LNCAP (cell line): ENCODE measurements around the gene STX18.

ENCODE experiments used
- TF ChIP-seq, protein P1 (sequence below): fragments of 450-650 bp; IDR thresholded peaks from 2 replicates; pipeline ENCODE4 v1.5.1; 2017; ENCODE audit warnings: mild to moderate bottlenecking

STX18 gene

DNA sequence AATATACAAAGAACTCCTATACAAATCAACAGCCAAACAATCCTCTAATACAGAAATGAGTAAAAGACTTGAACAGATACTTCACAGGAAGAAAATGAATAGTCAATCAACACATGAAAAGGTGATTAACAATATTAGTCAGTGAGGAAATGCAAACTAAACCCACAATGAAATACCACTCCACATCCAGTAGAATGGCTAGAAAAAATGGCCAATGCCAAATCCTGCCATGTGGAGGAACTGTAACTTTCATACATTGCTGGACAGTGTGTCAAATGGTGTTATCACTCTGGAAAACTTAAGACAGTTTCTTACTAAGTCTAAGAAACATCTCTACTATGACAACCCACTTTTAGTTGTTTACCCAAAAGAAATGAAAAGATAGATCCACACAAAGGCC is 95.4 kb downstream of the STX18 start:
- TF ChIP-seq, protein P1, sequence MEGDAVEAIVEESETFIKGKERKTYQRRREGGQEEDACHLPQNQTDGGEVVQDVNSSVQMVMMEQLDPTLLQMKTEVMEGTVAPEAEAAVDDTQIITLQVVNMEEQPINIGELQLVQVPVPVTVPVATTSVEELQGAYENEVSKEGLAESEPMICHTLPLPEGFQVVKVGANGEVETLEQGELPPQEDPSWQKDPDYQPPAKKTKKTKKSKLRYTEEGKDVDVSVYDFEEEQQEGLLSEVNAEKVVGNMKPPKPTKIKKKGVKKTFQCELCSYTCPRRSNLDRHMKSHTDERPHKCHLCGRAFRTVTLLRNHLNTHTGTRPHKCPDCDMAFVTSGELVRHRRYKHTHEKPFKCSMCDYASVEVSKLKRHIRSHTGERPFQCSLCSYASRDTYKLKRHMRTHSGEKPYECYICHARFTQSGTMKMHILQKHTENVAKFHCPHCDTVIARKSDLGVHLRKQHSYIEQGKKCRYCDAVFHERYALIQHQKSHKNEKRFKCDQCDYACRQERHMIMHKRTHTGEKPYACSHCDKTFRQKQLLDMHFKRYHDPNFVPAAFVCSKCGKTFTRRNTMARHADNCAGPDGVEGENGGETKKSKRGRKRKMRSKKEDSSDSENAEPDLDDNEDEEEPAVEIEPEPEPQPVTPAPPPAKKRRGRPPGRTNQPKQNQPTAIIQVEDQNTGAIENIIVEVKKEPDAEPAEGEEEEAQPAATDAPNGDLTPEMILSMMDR: no peak

DNA sequence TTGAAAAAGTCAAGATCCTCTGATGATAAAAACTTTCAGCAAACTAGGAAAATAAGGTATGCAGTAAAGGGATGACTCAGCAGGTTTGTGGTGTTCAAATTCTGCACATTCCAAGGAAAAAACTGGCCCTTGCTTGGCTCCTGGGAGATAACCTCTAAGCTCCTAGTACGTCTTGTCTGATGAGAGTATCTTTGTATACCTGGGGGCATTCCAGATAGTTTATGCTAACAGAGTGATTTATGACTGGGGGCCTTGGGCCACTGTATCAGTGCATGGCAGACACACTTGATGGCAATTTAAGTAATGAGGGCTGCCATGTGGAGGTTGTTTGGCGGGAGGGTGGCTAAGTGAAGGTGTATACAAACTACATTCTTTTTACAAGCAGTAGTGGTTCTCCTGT is 98.0 kb downstream of the STX18 start:
- TF ChIP-seq, protein P1: no peak

DNA sequence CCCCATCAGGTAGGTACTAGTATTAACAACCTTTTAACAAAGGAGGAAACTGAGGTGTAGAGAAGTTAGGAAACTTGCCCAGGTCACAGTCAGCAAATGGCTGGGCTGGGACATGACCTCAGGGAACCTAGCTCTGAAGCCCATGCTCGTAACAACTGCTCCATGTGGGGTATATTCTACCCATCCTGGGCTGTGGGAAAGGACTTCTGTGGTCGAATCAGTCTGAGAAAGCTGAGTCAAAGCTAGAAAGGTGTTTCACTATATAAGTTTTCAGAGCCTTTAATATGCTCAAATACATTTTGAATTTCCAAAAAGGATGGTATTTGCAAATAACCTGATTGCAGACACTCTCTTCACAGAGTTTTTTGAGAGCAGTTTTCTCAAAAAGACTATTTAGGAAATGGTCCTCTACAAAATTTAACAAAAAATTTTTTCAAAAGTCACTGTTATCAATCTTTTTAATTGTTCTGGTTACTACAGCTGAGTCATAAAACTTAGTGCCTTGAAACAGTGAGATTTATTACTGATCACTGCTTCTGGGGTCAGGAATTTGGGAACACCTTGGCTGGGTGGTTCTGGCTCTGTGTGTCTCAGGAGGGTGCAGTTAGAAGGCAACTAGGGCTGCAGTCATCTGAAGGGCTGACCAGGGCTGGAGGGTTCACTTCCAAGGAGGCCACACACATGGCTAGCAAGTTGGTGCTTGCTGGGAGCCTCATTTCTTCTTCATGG is 101.4 kb downstream of the STX18 start:
- TF ChIP-seq, protein P1: no peak

DNA sequence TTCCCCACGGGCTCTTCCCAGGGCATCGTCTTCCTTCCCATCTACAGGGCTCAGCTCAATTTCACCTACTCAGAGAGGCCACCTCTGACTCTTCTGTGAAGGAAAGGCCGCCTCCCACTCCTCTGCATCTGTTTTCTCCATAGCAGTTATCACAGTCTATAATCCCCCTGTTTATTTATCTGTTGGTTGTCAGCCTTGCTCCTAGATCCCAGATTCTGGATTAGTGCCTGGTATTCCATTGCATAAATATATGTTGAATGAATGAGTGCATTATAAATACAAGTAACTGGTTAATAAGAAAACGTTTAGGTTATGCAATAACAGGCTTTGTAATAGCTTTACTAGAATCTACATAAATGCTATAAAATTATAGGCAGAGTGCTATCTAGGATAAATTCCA is 102.1 kb downstream of the STX18 start:
- TF ChIP-seq, protein P1: no peak

DNA sequence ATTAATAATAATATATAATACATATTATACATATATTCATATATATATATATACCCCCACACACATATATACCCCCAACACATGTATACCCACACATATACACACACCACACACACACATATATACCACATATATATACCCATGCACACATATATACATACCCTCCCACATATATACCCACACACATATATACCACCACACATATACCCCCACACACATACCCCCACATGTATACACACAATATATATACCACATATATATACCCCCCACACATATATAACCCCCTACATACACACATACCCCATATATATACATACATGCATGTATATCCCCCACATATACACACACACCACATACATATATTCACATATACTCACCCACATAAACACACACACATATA is 103.0 kb downstream of the STX18 start:
- TF ChIP-seq, protein P1: no peak

DNA sequence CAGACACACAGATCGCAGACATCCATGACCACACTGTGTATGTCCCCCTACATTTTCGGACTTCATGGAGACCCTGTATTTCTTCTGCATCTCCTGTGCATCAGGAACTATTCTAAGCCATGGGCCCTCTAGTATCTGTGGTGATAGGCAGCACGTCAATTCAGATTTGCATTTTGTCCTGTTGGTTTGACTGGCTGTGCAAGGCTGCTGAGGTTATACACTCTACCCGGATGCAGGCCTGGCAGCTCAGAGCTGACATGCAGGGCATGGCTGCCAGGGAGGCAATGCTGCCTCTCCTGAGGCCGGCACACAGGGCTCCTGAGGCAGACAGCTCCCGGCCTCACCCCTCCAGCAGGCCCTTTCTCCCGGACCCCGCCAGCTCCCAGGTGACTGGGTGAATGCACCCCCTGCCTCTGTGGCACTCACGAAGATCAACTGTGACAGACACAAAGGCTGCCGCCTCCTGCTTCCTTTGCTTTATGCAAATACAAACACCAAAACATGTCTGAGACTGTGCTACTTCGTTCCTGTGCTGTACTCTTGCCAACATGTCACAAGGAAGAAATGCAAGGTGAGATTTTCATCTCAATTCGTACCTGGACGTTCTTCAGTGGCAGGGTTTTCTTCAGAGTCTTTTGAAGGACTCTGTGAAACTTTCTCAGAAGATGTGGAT is 103.9 kb downstream of the STX18 start:
- TF ChIP-seq, protein P1: no peak

DNA sequence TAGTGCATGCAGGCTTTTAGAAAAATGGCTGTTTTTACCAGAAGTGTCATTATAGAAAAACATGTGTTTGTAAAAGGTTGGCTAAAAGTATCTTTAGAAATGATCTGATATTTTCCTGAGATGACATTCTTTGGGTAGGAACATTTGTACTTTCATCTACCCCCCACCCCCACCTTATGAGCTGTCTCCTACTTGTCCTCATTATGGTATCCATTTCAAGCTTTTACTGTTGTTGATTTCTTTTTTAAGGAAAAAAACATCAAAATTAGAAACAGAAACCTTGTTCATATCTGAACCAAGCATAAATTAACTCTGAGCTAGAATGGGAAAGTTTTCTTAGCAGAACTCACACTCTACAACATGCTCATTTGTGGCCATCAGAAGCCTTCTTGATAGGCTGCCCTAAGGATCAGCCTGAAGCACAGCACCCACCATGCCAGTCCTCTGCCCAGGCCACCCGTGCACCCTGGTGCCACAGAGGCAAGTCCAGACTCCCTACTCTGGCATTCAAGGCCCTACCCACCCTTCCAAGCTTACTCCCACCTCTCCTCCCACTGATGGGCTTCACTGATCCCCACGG is 105.5 kb downstream of the STX18 start:
- TF ChIP-seq, protein P1: no peak
